Heart right ventricle (tissue), 16 donors: Measurements from ENCODE around the gene BDKRB2. TPM values are rescaled to one million over a fixed set of nuclear protein-coding genes. Genes with fewer than 3 reads are reported as not detected.

ENCODE experiments used
- ATAC-seq, 8 donors: fragments of 200-7000 bp; cut with Tn5 transposase; one replicate each; pipeline ENCODE4 v1.9.1; 2020; ENCODE audit warnings: mild to moderate bottlenecking in 8 of 8, moderate library complexity in 8 of 8, moderate number of reproducible peaks in 1 of 8
- DNase-seq, 2 donors: peaks; one replicate each; pipeline ENCODE4 v3.0.0-alpha.2; 2020
- H3K27ac ChIP-seq, 10 donors: fragments of 200-600 bp; sonication (generic) in 2 of 10; one replicate each; pipeline versions ENCODE4 v1.5.0 to v1.8.0; 2020 to 2022; ENCODE audit warnings: mild to moderate bottlenecking in 3 of 10
- H3K27me3 ChIP-seq, 7 donors: fragments of 200-600 bp; one replicate each; pipeline ENCODE4 v1.8.0; 2021 to 2022; ENCODE audit warnings: mild to moderate bottlenecking in 2 of 7
- H3K36me3 ChIP-seq, 9 donors: fragments of 200-600 bp; sonication (generic) in 1 of 9; one replicate each; pipeline versions ENCODE4 v1.5.0 to v1.8.0; 2020 to 2022; ENCODE audit warnings: mild to moderate bottlenecking in 2 of 9
- H3K4me1 ChIP-seq, 9 donors: fragments of 200-600 bp; sonication (generic) in 1 of 9; one replicate each; pipeline versions ENCODE4 v1.5.0 to v1.8.0; 2020 to 2022; ENCODE audit warnings: mild to moderate bottlenecking in 4 of 9
- H3K4me3 ChIP-seq, 10 donors: fragments of 200-600 bp; sonication (generic) in 2 of 10; one replicate each; pipeline versions ENCODE4 v1.5.0 to v1.8.0; 2020 to 2022; ENCODE audit warnings: mild to moderate bottlenecking in 7 of 10, moderate library complexity in 2 of 10
- H3K9me3 ChIP-seq, 11 donors: fragments of 200-600 bp in 10 of 11; sonication (generic) in 2 of 11; one replicate each; pipeline versions ENCODE4 v1.5.0 to v1.8.0; 2013 to 2022; ENCODE audit warnings: mild to moderate bottlenecking in 2 of 11, control low read depth in 1 of 11, moderate library complexity in 1 of 11
- CTCF ChIP-seq, 9 donors: fragments of 200-600 bp; sonication (generic) in 2 of 9; IDR thresholded peaks; one replicate each; pipeline versions ENCODE4 v1.5.0 to v1.8.0; 2021 to 2022; ENCODE audit warnings: antibody characterized with exemption in 9 of 9, mild to moderate bottlenecking in 5 of 9, moderate library complexity in 1 of 9
- WGBS, 2 donors: extraction: QIAGEN DNeasy Blood & Tissue Kit; methylation state at CpG; one replicate each; pipeline ENCODE4 v1.1.7; 2013; ENCODE audit warnings: inconsistent platforms in 1 of 2; 5-methylcytosine and 5-hydroxymethylcytosine counted together
- intact Hi-C, 10 donors: fragments of 100-400 bp; cut with DNase I; formaldehyde crosslinking; loops; one replicate each; pipeline versions ENCODE4 v1.11.1 to v1.14.2; 2022
- polyA plus RNA-seq, 2 donors: library from polyadenylated mRNA; stranded (reverse); fragments of 200-250 nt; gene quantifications; one replicate each; pipeline ENCODE4 v1.2.3, GENCODE V29; 2013
- total RNA-seq, 10 donors: library from RNA; stranded (reverse); fragmentation: NEBNext Ultra II Directional in 3 of 10; extraction: Animal tissue kit (Norgen Biotek cat#: 25700) in 3 of 10; gene quantifications; one replicate each; pipeline versions ENCODE4 v1.2.1 to v1.2.4, GENCODE V29; 2021 to 2023
- donor health status: Arrhythmogenic right ventricular cardiomyopathy.
- donor health status: ischemic (EF 13 %, LVEDD 7.1; RV severe dilation, severe dysfunction).
- donor health status: healthy with polysubstance abuse.
- donor health status: DM: no; HTN: yes; CAD: no.
- donor health status: DM: no; HTN: no; CAD: no.
- donor health status: ischemic (EF 25% LVEDD 6.9; RV normal size, moderate dysfunction).
- donor health status: ischemic (EF 25% LVEDD 5.7; RV mildly dilated, moderate dysfunction).
- donor health status: healthy.
- donor health status: DM: yes; HTN: yes; CAD: no.
- donor health status: Ischemic cardiomyopathy.
- donor health status: ischemic (EF 35%, LVEDD 5.7; RV mildly dilated, moderate dysfunction).
- donor health status: nonischemic (EF 11% LVEDD 7.7; RV severe dilation, severe dysfunction).
- donor health status: DM: yes; HTN: yes; CAD: no.
- donor health status: PGD.
- donor health status: ischemic (EF 29% LVEDD 5.4; RV normal size, mild dysfunction).
- donor health status: nonischemic (EF 23%, LVEDD 6.1; RV moderate dilation, normal function).

BDKRB2 gene
- total and polyA plus RNA-seq, 12 donors, result 0.19 to 3.6 (median 0.59) TPM

DNA sequence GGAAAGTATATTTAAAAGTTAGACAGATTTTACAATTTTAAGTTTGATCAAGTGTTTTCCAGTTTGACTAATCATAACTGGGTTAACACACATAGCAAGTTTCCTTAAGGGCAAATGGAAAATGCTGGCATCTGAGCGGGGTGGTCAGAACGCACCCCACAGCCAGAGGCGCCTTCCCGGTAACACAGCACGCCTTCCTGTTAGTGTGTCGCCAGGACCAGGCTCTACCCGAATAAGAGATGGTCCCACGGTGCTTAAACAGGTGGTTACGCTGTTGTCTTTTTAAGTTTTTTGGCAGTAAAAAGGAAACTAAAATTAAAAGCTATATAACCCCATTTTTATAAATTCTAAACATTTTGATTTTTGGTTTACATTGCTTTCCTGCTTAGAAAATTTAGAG is 79.4 kb downstream of the BDKRB2 start:
- TF ChIP-seq CTCF (IDR thresholded peaks at IDR 0.05), result no peak
- Histone ChIP-seq H3K36me3 (peaks cover 0 to 79% (median 0%) of the 10 kb centered on the region in 9 donors), H3K9me3 (no peaks in the 10 kb centered on the region), H3K4me3 (no peak overlapping the region), H3K27me3 (no peaks in the 10 kb centered on the region), H3K27ac (no peak overlapping the region), H3K4me1 (peaks cover 0 to 11% (median 0%) of the 10 kb centered on the region in 9 donors)
- no peak for DNase-seq
- intact Hi-C loops, result no loop called here
- 92 to 96% methylated on average over 9 of the region's 9 CpGs for WGBS, 2 donors
- ATAC-seq, result no peak

GRCh38 chr14:96284430-96284829 is 79.8 kb downstream of the BDKRB2 start:
- Histone ChIP-seq H3K27ac (no peak overlapping the region), H3K27me3 (no peaks in the 10 kb centered on the region), H3K36me3 (peaks cover 0 to 83% (median 2%) of the 10 kb centered on the region in 9 donors), H3K4me1 (peaks cover 0 to 11% (median 0%) of the 10 kb centered on the region in 9 donors), H3K4me3 (no peak overlapping the region), H3K9me3 (no peaks in the 10 kb centered on the region)
- DNase-seq (no peak), ATAC-seq (no peak)
- TF ChIP-seq CTCF (IDR thresholded peaks at IDR 0.05), result no peak
- WGBS, 2 donors, result 88 to 89% methylated on average over 1 of the region's 1 CpG
- intact Hi-C loops, result no loop called here

GRCh38 chr14:96285667-96286066 is 81.0 kb downstream of the BDKRB2 start:
- Histone ChIP-seq H3K27ac (peak overlapping the region in 7 of 10 donors; percentile 3 to 54 (median 41)), H3K9me3 (no peaks in the 10 kb centered on the region), H3K27me3 (no peaks in the 10 kb centered on the region), H3K4me3 (no peak overlapping the region), H3K36me3 (peaks cover 0 to 90% (median 15%) of the 10 kb centered on the region in 9 donors), H3K4me1 (peaks cover 0 to 11% (median 0%) of the 10 kb centered on the region in 9 donors)
- ATAC-seq, result peak; percentile 29 to 91 (median 83)
- no peak for TF ChIP-seq CTCF (IDR thresholded peaks at IDR 0.05)
- intact Hi-C loops, result no loop called here
- WGBS, 2 donors, result 41 to 61% methylated on average over 17 of the region's 17 CpGs
- peak; percentile 27 to 30 for DNase-seq

GRCh38 chr14:96286251-96286650 is 81.6 kb downstream of the BDKRB2 start:
- intact Hi-C loops, result no loop called here
- Histone ChIP-seq H3K4me3 (no peak overlapping the region), H3K27ac (peak overlapping the region in 5 of 10 donors; percentile 3 to 54 (median 41)), H3K27me3 (no peaks in the 10 kb centered on the region), H3K36me3 (peaks cover 0 to 96% (median 15%) of the 10 kb centered on the region in 9 donors), H3K4me1 (peaks cover 0 to 11% (median 0%) of the 10 kb centered on the region in 9 donors), H3K9me3 (no peaks in the 10 kb centered on the region)
- no peak for TF ChIP-seq CTCF (IDR thresholded peaks at IDR 0.05)
- 94 to 98% methylated on average over 1 of the region's 1 CpG for WGBS, 2 donors
- no peak for DNase-seq
- no peak for ATAC-seq
